GM21528 (cell line): ENCODE results near the gene SLC13A3.

ENCODE experiments used
- ATAC-seq: cut with Tn5 transposase; IDR thresholded peaks from one replicate; pipeline ENCODE4 v1.9.1; 2021; ENCODE audit warnings: mild to moderate bottlenecking, moderate library complexity; ENCODE audit not compliant: unreplicated experiment, low FRiP score

SLC13A3 gene

GRCh38 chr20:46637427-46638133 lies 13.7 kb downstream of the SLC13A3 start:
- no peak for ATAC-seq

- no peak for ATAC-seq
Observed at GRCh38 chr20:46637020-46637419, 14.2 kb downstream of the SLC13A3 start.

- ATAC-seq, result no peak
Observed at GRCh38 chr20:46636514-46636913, 14.7 kb downstream of the SLC13A3 start.

- ATAC-seq, result no peak
Observed at GRCh38 chr20:46635514-46636136, 15.6 kb downstream of the SLC13A3 start.

- no peak for ATAC-seq
Observed at GRCh38 chr20:46634528-46634927, 16.7 kb downstream of the SLC13A3 start.

GRCh38 chr20:46631874-46632446 lies 19.3 kb downstream of the SLC13A3 start:
- no peak for ATAC-seq

GRCh38 chr20:46631212-46631869 lies 19.9 kb downstream of the SLC13A3 start:
- ATAC-seq, result no peak

- ATAC-seq, result no peak
Observed at GRCh38 chr20:46630306-46630705, 21.0 kb downstream of the SLC13A3 start.

GRCh38 chr20:46629341-46629740 lies 21.9 kb downstream of the SLC13A3 start:
- no peak for ATAC-seq

GRCh38 chr20:46627234-46627633 lies 24.0 kb downstream of the SLC13A3 start:
- no peak for ATAC-seq

- ATAC-seq, result no peak
Observed at GRCh38 chr20:46626758-46627157, 24.5 kb downstream of the SLC13A3 start.

- no peak for ATAC-seq
Observed at GRCh38 chr20:46625875-46626373, 25.3 kb downstream of the SLC13A3 start.

- no peak for ATAC-seq
Observed at GRCh38 chr20:46624946-46625345, 26.3 kb downstream of the SLC13A3 start.

GRCh38 chr20:46622165-46622564 lies 29.1 kb downstream of the SLC13A3 start:
- ATAC-seq, result no peak

- no peak for ATAC-seq
Observed at GRCh38 chr20:46621492-46621891, 29.8 kb downstream of the SLC13A3 start.

- ATAC-seq, result no peak
Observed at GRCh38 chr20:46619445-46619844, 31.8 kb downstream of the SLC13A3 start.

GRCh38 chr20:46618316-46619100 lies 32.8 kb downstream of the SLC13A3 start:
- ATAC-seq, result no peak

- ATAC-seq, result no peak
Observed at GRCh38 chr20:46614503-46614902, 36.8 kb downstream of the SLC13A3 start.

GRCh38 chr20:46610145-46610544 lies 41.1 kb downstream of the SLC13A3 start:
- no peak for ATAC-seq

GRCh38 chr20:46609043-46609442 lies 42.2 kb downstream of the SLC13A3 start:
- no peak for ATAC-seq
